Stimulated activated CD4-positive, alpha-beta T cell treated with anti-CD3 and anti-CD28 coated beads, Interleukin-2, amount 100 ng/mL, for 48 hours (primary cell): ENCODE measurements around the gene CAMSAP1.
A peak's percentile ranks its signal among the peaks of the same experiment; 100 is the strongest.
"Not testable (repeated sequence)": the region's sequence is repeated elsewhere in the genome, so short reads cannot be mapped to it uniquely, and the experiment has no call there.

Experiments
- DNase-seq, 2 donors: peaks; one replicate each; pipeline ENCODE4 v3.0.0-alpha.2; 2020

The CAMSAP1 gene

GRCh38 chr9:135920256-135920930 is 13.0 kb upstream of the CAMSAP1 start:
- DNase-seq, result no peak

GRCh38 chr9:135919318-135919890 is 12.1 kb upstream of the CAMSAP1 start:
- DNase-seq, result no peak

- not testable (repeated sequence) for DNase-seq
Observed at GRCh38 chr9:135916227-135916626, 8.9 kb upstream of the CAMSAP1 start.

- DNase-seq, result no peak
Observed at GRCh38 chr9:135914921-135915320, 7.6 kb upstream of the CAMSAP1 start.

- DNase-seq, result not testable (repeated sequence)
Observed at GRCh38 chr9:135911233-135911632, 3.9 kb upstream of the CAMSAP1 start.

- no peak for DNase-seq
Observed at GRCh38 chr9:135910757-135911156, 3.4 kb upstream of the CAMSAP1 start.

- no peak for DNase-seq
Observed at GRCh38 chr9:135910216-135910615, 2.9 kb upstream of the CAMSAP1 start.

- DNase-seq, result no peak
Observed at GRCh38 chr9:135909371-135909770, 2.0 kb upstream of the CAMSAP1 start.

GRCh38 chr9:135908754-135909204 is 1.4 kb upstream of the CAMSAP1 start:
- DNase-seq, result no peak

GRCh38 chr9:135908093-135908753 is 877 bp upstream of the CAMSAP1 start:
- peak in 1 of 2 donors; percentile 29 for DNase-seq

GRCh38 chr9:135907006-135907430 is 328 bp downstream of the CAMSAP1 start:
- no peak for DNase-seq

GRCh38 chr9:135906291-135907005 is 898 bp downstream of the CAMSAP1 start:
- DNase-seq, result no peak

- DNase-seq, result peak; percentile 55 to 62
Observed at GRCh38 chr9:135905380-135906258, 1.7 kb downstream of the CAMSAP1 start.

- no peak for DNase-seq
Observed at GRCh38 chr9:135903786-135904520, 3.4 kb downstream of the CAMSAP1 start.

GRCh38 chr9:135903358-135903656 is 4.0 kb downstream of the CAMSAP1 start:
- no peak for DNase-seq

- no peak for DNase-seq
Observed at GRCh38 chr9:135902655-135903357, 4.5 kb downstream of the CAMSAP1 start.

- no peak for DNase-seq
Observed at GRCh38 chr9:135901826-135902225, 5.5 kb downstream of the CAMSAP1 start.

GRCh38 chr9:135901031-135901758 is 6.2 kb downstream of the CAMSAP1 start:
- no peak for DNase-seq

- no peak for DNase-seq
Observed at GRCh38 chr9:135898634-135899407, 8.5 kb downstream of the CAMSAP1 start.

GRCh38 chr9:135896626-135897025 is 10.7 kb downstream of the CAMSAP1 start:
- DNase-seq, result no peak
